A673 (cell line): ENCODE data around the gene DOCK6. TPM values are rescaled to one million over a fixed set of nuclear protein-coding genes. Genes with fewer than 3 reads are reported as not detected.

Source experiments
- BruUV-seq: library from RNA; stranded (reverse); fragments of 400-500 nt; replicated peaks from 2 replicates; lab custom pipeline; 2021; lab: Mats Ljungman, UMichigan
- CTCF ChIA-PET: fragments of 300-600 bp; sonication (Branson Sonifier 250); formaldehyde crosslinking; loops from one replicate; lab custom pipeline; 2022; ENCODE audit warnings: antibody characterized with exemption; lab: Charles Lee
- POLR2A ChIA-PET: fragments of 300-600 bp; sonication (Branson Sonifier 250); formaldehyde crosslinking; loops from one replicate; lab custom pipeline; 2022; ENCODE audit warnings: antibody characterized with exemption; ENCODE audit not compliant: low non-redundant PET; lab: Charles Lee
- DNase-seq: peaks from one replicate; pipeline ENCODE4 v3.0.0-alpha.2; 2015; ENCODE audit warnings: low spot score
- H3K27ac ChIP-seq: fragments of 200-600 bp; sonication (generic); 2 replicates; pipeline ENCODE4 v1.5.1; 2016; ENCODE audit warnings: mixed run types, low read depth, mild to moderate bottlenecking, mixed read lengths, antibody characterized with exemption, low read length; ENCODE audit not compliant: poor library complexity, severe bottlenecking
- H3K27me3 ChIP-seq: fragments of 200-600 bp; sonication (generic); replicated peaks from 2 replicates; pipeline ENCODE4 v1.6.1; 2017; ENCODE audit warnings: mixed run types, low read depth, mild to moderate bottlenecking, mixed read lengths, antibody characterized with exemption, low read length; ENCODE audit not compliant: insufficient read depth, poor library complexity
- H3K36me3 ChIP-seq: fragments of 200-600 bp; sonication (generic); 2 replicates; pipeline ENCODE4 v1.6.1; 2016; ENCODE audit warnings: mixed run types, mild to moderate bottlenecking, mixed read lengths, antibody characterized with exemption, low read length; ENCODE audit not compliant: insufficient read depth, poor library complexity, severe bottlenecking
- H3K4me1 ChIP-seq: fragments of 200-600 bp; sonication (generic); 2 replicates; pipeline ENCODE4 v1.6.1; 2017; ENCODE audit warnings: mixed run types, mild to moderate bottlenecking, mixed read lengths, antibody characterized with exemption, low read length; ENCODE audit not compliant: insufficient read depth, poor library complexity, severe bottlenecking
- H3K4me3 ChIP-seq: fragments of 200-600 bp; sonication (generic); 2 replicates; pipeline ENCODE4 v1.5.1; 2016; ENCODE audit warnings: low read depth, mixed run types, mild to moderate bottlenecking, mixed read lengths, low read length; ENCODE audit not compliant: poor library complexity, severe bottlenecking
- H3K9me3 ChIP-seq: fragments of 200-600 bp; sonication (generic); 2 replicates; pipeline ENCODE4 v1.6.1; 2016; ENCODE audit warnings: mixed run types, low read depth, mild to moderate bottlenecking, mixed read lengths, antibody characterized with exemption, low read length; ENCODE audit not compliant: poor library complexity, severe bottlenecking
- CTCF ChIP-seq: fragments of 300-800, 200-600 bp; sonication (generic); conservative IDR thresholded peaks from 2 replicates; pipeline ENCODE4 v1.5.1; 2017; ENCODE audit warnings: low read depth, mild to moderate bottlenecking, antibody characterized with exemption, low read length, moderate library complexity, mixed read lengths
- EZH2 ChIP-seq: fragments of 200-600 bp; sonication (generic); IDR thresholded peaks from 2 replicates; pipeline ENCODE4 v1.6.1; 2017; ENCODE audit warnings: borderline replicate concordance, low read depth, mild to moderate bottlenecking, mixed read lengths, antibody characterized with exemption, low read length; ENCODE audit not compliant: poor library complexity, severe bottlenecking
- intact Hi-C: fragments of 100-400 bp; cut with micrococcal nuclease; formaldehyde crosslinking; loops from one replicate; pipeline ENCODE4 v1.10.0; 2022; ENCODE audit not compliant: unreplicated experiment
- total RNA-seq: library from RNA; stranded (reverse); gene quantifications from 2 replicates; pipeline ENCODE4 v1.2.3, GENCODE V29; 2021

The DOCK6 gene
- total RNA-seq, 1 experiment from 2014 or later: 15.6 TPM

GRCh38 chr19:11281356-11282049 is 19.2 kb upstream of the DOCK6 start:
- no peaks in the 10 kb centered on the region for H3K9me3 ChIP-seq
- DNase-seq: no peak
- no peak overlapping the region for H3K4me3 ChIP-seq
- H3K4me1 ChIP-seq: peaks cover 4% of the 10 kb centered on the region
- H3K36me3 ChIP-seq: no peaks in the 10 kb centered on the region
- intact Hi-C loops: no loop called here
- H3K27ac ChIP-seq: no peak overlapping the region
- TF ChIP-seq CTCF (no peak), EZH2 (no peak)
- ChIA-PET POLR2A (no interaction called here), CTCF (interaction anchor here (0.6 kb wide), 1 partner anchor 12 kb away, joined by 12 read pairs; no protein-coding TSS in a partner anchor)
- BruUV-seq: no TSS peak
- H3K27me3 ChIP-seq: no peaks in the 10 kb centered on the region

- Histone ChIP-seq H3K27me3 (no peaks in the 10 kb centered on the region), H3K4me1 (no peaks in the 10 kb centered on the region), H3K27ac (no peak overlapping the region), H3K4me3 (no peak overlapping the region), H3K9me3 (no peaks in the 10 kb centered on the region), H3K36me3 (no peaks in the 10 kb centered on the region)
- TF ChIP-seq CTCF: no peak
- DNase-seq: no peak
- POLR2A ChIA-PET: no interaction called here
- no TSS peak for BruUV-seq
- CTCF ChIA-PET: interaction anchor here (0.5 kb wide), 1 partner anchor 66 kb away, joined by 6 read pairs; no protein-coding TSS in a partner anchor
- intact Hi-C loops: no loop called here
Observed at GRCh38 chr19:11279505-11280236, 17.3 kb upstream of the DOCK6 start.

GRCh38 chr19:11278670-11279069 is 16.3 kb upstream of the DOCK6 start:
- H3K9me3 ChIP-seq: no peaks in the 10 kb centered on the region
- BruUV-seq: no TSS peak
- ChIA-PET CTCF (interaction anchor here (0.5 kb wide), 1 partner anchor 65 kb away, joined by 6 read pairs; no protein-coding TSS in a partner anchor), POLR2A (interaction anchor here (0.7 kb wide), 1 partner anchor 207 kb away, joined by 10 read pairs; no protein-coding TSS in a partner anchor)
- H3K4me3 ChIP-seq: no peak overlapping the region
- H3K27me3 ChIP-seq: no peaks in the 10 kb centered on the region
- DNase-seq: no peak
- TF ChIP-seq CTCF: no peak
- no peak for TF ChIP-seq EZH2
- H3K27ac ChIP-seq: no peak overlapping the region
- intact Hi-C loops: no loop called here
- no peaks in the 10 kb centered on the region for H3K4me1 ChIP-seq
- H3K36me3 ChIP-seq: no peaks in the 10 kb centered on the region
